Endothelial cell of umbilical vein (primary cell): Measurements from ENCODE around the gene SMARCD2. TPM values are rescaled to one million over a fixed set of nuclear protein-coding genes. Genes with fewer than 3 reads are reported as not detected.
A peak's percentile ranks its signal among the peaks of the same experiment; 100 is the strongest.
"Not testable (repeated sequence)": the region's sequence is repeated elsewhere in the genome, so short reads cannot be mapped to it uniquely, and the experiment has no call there.

Experiments
- BruUV-seq: library from RNA; stranded (reverse); fragments of 400-500 nt; replicated peaks from 2 replicates; lab custom pipeline; 2021; lab: Mats Ljungman, UMichigan
- CTCF ChIA-PET: fragments of 300-600, 350-600 bp; sonication (Branson Sonifier 250); formaldehyde crosslinking; loops from one replicate; lab custom pipeline; 2021; ENCODE audit warnings: antibody characterized with exemption, inconsistent platforms; lab: Charles Lee
- POLR2A ChIA-PET: fragments of 300-600, 350-600 bp; sonication (Branson Sonifier 250); formaldehyde crosslinking; loops from one replicate; lab custom pipeline; 2021; ENCODE audit warnings: antibody characterized with exemption, inconsistent platforms; lab: Charles Lee
- DNase-seq: peaks from one replicate; pipeline ENCODE4 v3.0.0-alpha.2; 2011; ENCODE audit warnings: low read depth, low spot score
- FAIRE-seq: peaks from 2 replicates; lab custom pipeline; 2011; peaks lifted over from hg19 to GRCh38; lab: Jason Lieb, UNC
- H2AFZ ChIP-seq: 2 replicates; pipeline ENCODE4 v1.6.0; 2012; ENCODE audit warnings: low read depth, low read length, control low read depth, inconsistent platforms
- H3K27ac ChIP-seq: 2 replicates; pipeline ENCODE4 v1.5.1; 2011; ENCODE audit warnings: low read depth, mild to moderate bottlenecking, control low read depth, low read length, moderate library complexity; ENCODE audit not compliant: insufficient read depth
- H3K27me3 ChIP-seq, 2 experiments: 2 replicates each; pipeline versions ENCODE4 v1.6.0 to v1.6.1; 2011; ENCODE audit warnings: low read length in 2 of 2, mixed read lengths in 1 of 2; ENCODE audit not compliant: control insufficient read depth in 2 of 2, insufficient read depth in 2 of 2
- H3K36me3 ChIP-seq, 2 experiments: 2 replicates in 1 of 2; 3 replicates in 1 of 2; pipeline ENCODE4 v1.5.1; 2011; ENCODE audit warnings: low read length in 2 of 2, mild to moderate bottlenecking in 1 of 2, moderate library complexity in 1 of 2; ENCODE audit not compliant: control insufficient read depth in 2 of 2, insufficient read depth in 2 of 2; ENCODE audit errors: extremely low read depth in 1 of 2
- H3K4me1 ChIP-seq: 3 replicates; pipeline ENCODE4 v1.5.1; 2011; ENCODE audit warnings: mild to moderate bottlenecking, low read length; ENCODE audit not compliant: control insufficient read depth, insufficient read depth; ENCODE audit errors: extremely low read depth
- H3K4me2 ChIP-seq: 2 replicates; pipeline ENCODE4 v1.6.1; 2011; ENCODE audit warnings: low read length, control low read depth, mixed read lengths; ENCODE audit not compliant: insufficient read depth
- H3K4me3 ChIP-seq, 3 experiments: fragments of 200-600 bp in 1 of 3; sonication (generic), shearing (Covaris generic) in 1 of 3; replicated peaks in 1 of 3; 2 replicates each; pipeline ENCODE4 v1.5.1; 2011 to 2016; ENCODE audit warnings: control low read depth in 3 of 3, low read length in 3 of 3, mild to moderate bottlenecking in 2 of 3, inconsistent platforms in 1 of 3, low read depth in 1 of 3, moderate library complexity in 1 of 3; ENCODE audit not compliant: insufficient read depth in 1 of 3
- H3K79me2 ChIP-seq: 2 replicates; pipeline ENCODE4 v1.6.0; 2012; ENCODE audit warnings: low read length, inconsistent platforms; ENCODE audit not compliant: control insufficient read depth, insufficient read depth
- H3K9ac ChIP-seq: replicated peaks from 2 replicates; pipeline ENCODE3; 2011; ENCODE audit warnings: low read length, control low read depth; ENCODE audit not compliant: insufficient read depth; ENCODE audit errors: extremely low read depth
- H3K9me1 ChIP-seq: replicated peaks from 3 replicates; pipeline ENCODE4 v1.6.0; 2011; ENCODE audit warnings: mild to moderate bottlenecking, low read length; ENCODE audit not compliant: control insufficient read depth, insufficient read depth; ENCODE audit errors: extremely low read depth
- H3K9me3 ChIP-seq: replicated peaks from 2 replicates; pipeline ENCODE4 v1.5.1; 2012; ENCODE audit warnings: low read length, inconsistent platforms; ENCODE audit not compliant: control insufficient read depth, insufficient read depth
- H4K20me1 ChIP-seq: replicated peaks from 2 replicates; pipeline ENCODE3; 2011; ENCODE audit warnings: mild to moderate bottlenecking, low read length; ENCODE audit not compliant: control insufficient read depth, insufficient read depth; ENCODE audit errors: extremely low read depth
- CTCF ChIP-seq, 2 donors: IDR thresholded peaks; 1 replicate in 1 of 2; 2 replicates in 1 of 2; pipeline ENCODE4 v1.5.1; 2011; ENCODE audit warnings: low read length in 2 of 2, mild to moderate bottlenecking in 2 of 2, moderate library complexity in 2 of 2, control low read depth in 1 of 2, inconsistent platforms in 1 of 2, low read depth in 1 of 2; ENCODE audit not compliant: insufficient read depth in 1 of 2; ENCODE audit errors: extremely low read depth in 1 of 2
- dilution Hi-C: fragments of 300-500 bp; cut with MboI; formaldehyde crosslinking; loops from one replicate; pipeline ENCODE4 v1.15.0; 2019; ENCODE audit warnings: low sequenced_read_pairs; ENCODE audit not compliant: extremely low pct_ligation_motif_present
- intact Hi-C: fragments of 100-400 bp; cut with micrococcal nuclease; formaldehyde crosslinking; loops from one replicate; pipeline ENCODE4 v1.10.0; 2022
- polyA plus RNA-seq, 4 experiments: library from polyadenylated mRNA; depleted of rRNA in 3 of 4; stranded (reverse) in 3 of 4; unstranded in 1 of 4; fragments of >200 nt; gene quantifications; 2 replicates each; pipeline versions ENCODE4 v1.2.1 to v1.2.3, GENCODE V29; 2011 to 2012; ENCODE audit warnings: missing spikeins in 1 of 4
- total RNA-seq: library from RNA; stranded (reverse); gene quantifications from 2 replicates; pipeline ENCODE4 v1.2.3, GENCODE V29; 2021

Gene SMARCD2
- total and polyA plus RNA-seq, 2 donors (not counting 3 experiments of a cell fraction or from before 2014, with no cell fraction given) = 51.2 to 55.7 TPM

- POLR2A ChIA-PET, dilution Hi-C loops, H3K4me2 ChIP-seq: not testable (repeated sequence)
Measured at GRCh38 chr17:63889026-63889848, 46.8 kb upstream of the SMARCD2 start.

GRCh38 chr17:63885119-63885518 is 42.6 kb upstream of the SMARCD2 start:
- H2AFZ ChIP-seq, FAIRE-seq, H3K9me3 ChIP-seq, H3K4me3 ChIP-seq, DNase-seq, H4K20me1 ChIP-seq, H3K36me3 ChIP-seq, H3K27ac ChIP-seq, intact Hi-C loops, H3K27me3 ChIP-seq, H3K9ac ChIP-seq, H3K79me2 ChIP-seq, BruUV-seq, H3K9me1 ChIP-seq, dilution Hi-C loops, POLR2A ChIA-PET, H3K4me1 ChIP-seq, H3K4me2 ChIP-seq: not testable (repeated sequence)
- CTCF ChIA-PET = interaction anchor here (0.9 kb wide), 1 partner anchor 248 kb away, joined by 4 read pairs; no protein-coding TSS in a partner anchor

More at GRCh38 chr17:63889026-63889848, 46.8 kb upstream of the SMARCD2 start:
- intact Hi-C loops, H3K9me3 ChIP-seq, BruUV-seq, H3K9ac ChIP-seq, H3K4me3 ChIP-seq, H3K79me2 ChIP-seq, H3K9me1 ChIP-seq, H3K36me3 ChIP-seq, H3K27me3 ChIP-seq, H4K20me1 ChIP-seq, H3K27ac ChIP-seq, H3K4me1 ChIP-seq, H2AFZ ChIP-seq: not testable (repeated sequence)
- peak; percentile 81 for FAIRE-seq
- CTCF ChIA-PET = interaction anchor here (0.6 to 2.8 kb wide), 12 partner anchors 9 to 245 kb away, joined by 3 to 16 read pairs (median 4); no protein-coding TSS in a partner anchor
- peak; percentile 10 to 49 for TF ChIP-seq CTCF (IDR thresholded peaks at IDR 0.05; ENCODE audit: extremely low read depth in 1 of 2, insufficient read depth in 1 of 2, low read depth in 1 of 2, low read length in 2 of 2)
- peak; percentile 27 for DNase-seq

GRCh38 chr17:63882626-63883126 is 40.2 kb upstream of the SMARCD2 start:
- H3K36me3 ChIP-seq, H3K9ac ChIP-seq, POLR2A ChIA-PET, H3K9me3 ChIP-seq, H4K20me1 ChIP-seq, H3K27me3 ChIP-seq, FAIRE-seq, H3K79me2 ChIP-seq, H3K27ac ChIP-seq, H2AFZ ChIP-seq, intact Hi-C loops, DNase-seq, dilution Hi-C loops, H3K9me1 ChIP-seq, H3K4me1 ChIP-seq, H3K4me3 ChIP-seq, H3K4me2 ChIP-seq, BruUV-seq: not testable (repeated sequence)
- CTCF ChIA-PET = interaction anchor here (0.5 to 2.5 kb wide), 4 partner anchors 8 to 361 kb away, joined by 3 to 19 read pairs (median 4); no protein-coding TSS in a partner anchor
